Ammon's horn (tissue), 1 donor: Measurements from ENCODE around the gene SNAP91.
A peak's percentile ranks its signal among the peaks of the same experiment; 100 is the strongest.
"Not testable (repeated sequence)": the region's sequence is repeated elsewhere in the genome, so short reads cannot be mapped to it uniquely, and the experiment has no call there.

Experiments used
- DNase-seq: peaks from one replicate; pipeline ENCODE4 v3.0.0-alpha.2; 2016; ENCODE audit warnings: low spot score

The SNAP91 gene

GRCh38 chr6:83633149-83633548 lies 75.8 kb downstream of the SNAP91 start:
- no peak for DNase-seq

DNA sequence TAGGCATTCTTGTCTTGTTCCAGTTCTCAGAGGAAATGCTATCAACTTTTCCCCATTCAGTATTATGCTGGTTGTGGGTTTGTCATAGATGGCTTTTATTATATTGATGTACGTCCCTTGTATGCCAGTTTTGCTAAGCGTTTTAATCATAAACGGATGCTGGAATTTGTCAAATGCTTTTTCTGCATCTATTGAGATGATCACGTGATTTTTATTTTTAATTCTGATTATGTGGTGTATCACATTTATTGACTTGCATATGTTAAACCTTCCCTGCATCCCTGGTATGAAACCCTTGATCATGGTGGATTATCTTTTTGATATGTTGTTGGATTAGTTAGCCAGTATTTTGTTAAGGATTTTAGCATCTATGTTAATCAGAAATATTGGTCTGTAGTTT lies 79.0 kb downstream of the SNAP91 start:
- DNase-seq, result not testable (repeated sequence)

- DNase-seq, result peak; percentile 28
Observed at GRCh38 chr6:83615025-83615999, 93.6 kb downstream of the SNAP91 start.

DNA sequence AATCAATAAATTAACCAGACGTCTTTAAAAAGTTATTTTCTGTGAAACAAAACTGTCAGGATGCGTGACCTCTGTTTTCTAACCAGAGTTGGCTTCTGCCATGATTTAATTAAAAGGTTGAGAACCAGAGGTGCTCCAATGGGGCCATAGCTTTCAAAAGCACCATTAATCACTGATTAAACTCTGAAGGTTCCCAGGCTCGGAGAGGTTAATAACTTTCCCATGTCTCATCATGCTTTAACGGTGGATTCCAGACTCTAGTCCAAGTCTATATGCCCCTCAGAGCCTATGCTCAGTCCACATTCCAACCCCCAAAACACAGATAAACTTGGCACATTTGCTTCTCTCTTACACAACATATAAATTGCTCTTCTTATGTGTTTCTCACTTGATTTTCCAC lies 95.5 kb downstream of the SNAP91 start:
- DNase-seq, result no peak

- no peak for DNase-seq
Observed at GRCh38 chr6:83609248-83609647, 99.7 kb downstream of the SNAP91 start.

DNA sequence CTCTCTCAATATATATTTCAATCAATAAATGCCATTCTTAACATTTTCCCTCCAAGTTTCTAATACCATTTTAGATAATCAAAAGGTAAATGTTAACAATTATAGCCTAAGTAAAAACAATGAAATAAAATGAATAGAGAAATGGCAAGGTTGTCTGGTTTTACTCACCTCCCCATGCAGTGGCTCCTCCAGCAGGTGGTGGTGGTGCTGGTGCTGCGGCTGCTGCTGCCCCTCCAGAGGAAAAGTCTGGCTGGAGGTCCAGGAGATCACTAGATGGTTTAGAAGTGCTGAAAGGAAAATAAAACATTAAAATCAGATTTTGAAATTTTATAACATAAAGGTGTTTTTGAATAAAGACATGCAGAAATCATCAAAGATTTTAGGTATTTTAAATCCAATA lies 103.4 kb downstream of the SNAP91 start:
- no peak for DNase-seq

GRCh38 chr6:83603551-83603950 lies 105.3 kb downstream of the SNAP91 start:
- no peak for DNase-seq

- peak; percentile 60 for DNase-seq
Observed at GRCh38 chr6:83601119-83601518, 107.8 kb downstream of the SNAP91 start.

DNA sequence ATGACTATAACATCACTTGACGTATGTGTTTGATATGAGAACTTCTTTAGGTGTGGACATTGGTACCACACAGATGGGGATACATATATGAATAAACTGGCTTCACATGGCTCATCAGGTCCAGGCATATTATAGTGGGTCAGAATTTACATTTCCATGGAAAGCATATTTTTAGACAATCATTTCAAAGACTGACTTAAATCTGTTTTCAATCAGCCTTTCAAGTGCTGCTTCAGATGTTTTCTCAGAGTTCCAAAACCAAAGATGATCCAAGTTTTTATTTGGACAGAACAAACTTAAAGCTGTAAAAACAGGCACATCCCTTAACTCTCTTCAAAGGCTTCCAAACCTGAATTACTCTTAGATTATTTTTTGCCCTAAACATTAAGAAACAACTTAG lies 108.4 kb downstream of the SNAP91 start:
- no peak for DNase-seq

- no peak for DNase-seq
Observed at GRCh38 chr6:83597511-83597910, 111.4 kb downstream of the SNAP91 start.

GRCh38 chr6:83597051-83597450 lies 111.8 kb downstream of the SNAP91 start:
- peak; percentile 19 for DNase-seq

DNA sequence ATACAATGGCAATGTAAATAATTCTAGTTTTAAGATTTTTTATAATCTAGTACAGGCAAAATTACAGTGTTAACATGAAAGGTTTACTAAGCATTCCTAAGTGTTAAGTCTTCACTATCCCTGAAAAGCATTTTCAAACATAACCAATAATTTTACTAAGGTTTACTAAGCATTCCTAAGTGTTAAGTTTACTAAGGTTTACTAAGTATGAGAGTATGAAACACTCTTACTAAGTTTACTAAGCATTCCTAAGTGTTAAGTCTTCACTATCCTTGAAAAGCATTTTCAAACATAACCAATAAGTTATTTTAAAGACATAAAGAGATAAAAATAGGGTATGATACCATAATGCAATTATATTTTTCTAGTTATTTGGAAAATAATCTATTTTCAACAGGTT lies 114.0 kb downstream of the SNAP91 start:
- no peak for DNase-seq

DNA sequence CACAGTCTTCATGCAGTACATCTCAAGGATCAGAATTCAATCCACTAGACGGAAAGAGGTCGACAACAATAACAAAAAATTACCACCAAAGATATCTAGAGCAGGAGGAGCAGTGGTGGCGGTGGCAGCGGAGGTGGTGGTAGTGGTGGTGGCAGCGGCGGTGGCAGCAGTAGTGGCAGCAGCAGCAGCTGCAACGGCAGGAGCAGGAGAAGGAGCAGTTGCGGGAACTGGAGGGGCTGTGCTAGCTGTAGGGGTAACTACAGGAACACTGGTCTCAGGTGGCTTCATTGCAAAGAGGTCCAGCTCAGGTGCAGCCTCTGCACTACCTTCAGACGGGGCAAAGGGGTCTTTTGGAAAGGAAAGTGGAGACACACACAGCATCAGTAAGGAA lies 115.5 kb downstream of the SNAP91 start:
- DNase-seq, result no peak

DNA sequence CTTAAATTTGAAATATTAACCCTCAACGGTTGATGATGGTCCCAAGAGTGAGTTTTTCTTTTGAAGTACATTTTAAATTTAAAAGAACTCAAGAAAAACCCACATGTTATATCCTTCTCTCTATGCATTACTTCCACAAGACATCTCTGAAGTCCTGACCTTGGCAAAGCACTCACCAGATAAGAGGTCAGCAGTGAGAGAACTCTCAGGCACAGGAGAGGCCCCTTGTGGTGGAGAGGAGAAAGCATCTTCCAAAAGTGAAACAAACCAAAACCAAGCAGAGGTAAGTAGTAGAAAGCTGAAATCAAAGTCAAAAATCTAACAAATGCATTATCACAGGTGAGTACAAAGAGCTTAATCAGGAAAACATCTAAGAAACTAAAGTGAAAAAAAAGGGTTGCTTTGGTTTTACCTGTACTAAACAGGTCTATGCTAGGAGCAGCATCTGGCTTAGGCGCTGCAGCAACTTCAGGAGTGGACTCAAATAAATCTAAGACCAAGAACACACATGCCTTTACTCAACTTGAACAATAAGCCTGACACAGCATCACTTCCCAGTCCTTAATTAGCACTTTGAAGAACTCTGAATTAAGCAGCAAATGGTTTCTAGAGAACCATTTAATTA lies 116.0 kb downstream of the SNAP91 start:
- DNase-seq, result no peak

- no peak for DNase-seq
Observed at GRCh38 chr6:83590416-83590815, 118.5 kb downstream of the SNAP91 start.

GRCh38 chr6:83589076-83589475 lies 119.8 kb downstream of the SNAP91 start:
- DNase-seq, result no peak

DNA sequence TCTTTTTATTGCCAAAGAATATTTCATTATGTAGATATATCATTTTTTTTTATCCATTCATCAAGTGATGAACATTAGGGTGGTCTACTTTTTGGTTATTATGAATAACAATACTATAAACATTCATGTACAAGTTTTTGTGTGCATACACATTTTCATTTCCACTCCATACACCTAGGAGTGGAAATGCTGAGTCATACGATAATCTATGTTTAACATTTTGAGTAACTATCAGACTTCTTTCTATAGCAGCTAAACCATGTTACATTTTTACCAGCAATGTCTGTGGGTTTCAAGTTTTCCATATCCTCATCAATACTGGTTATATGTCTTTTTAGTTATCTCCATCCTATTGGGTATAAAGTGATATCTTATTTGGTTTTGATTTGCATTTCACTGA lies 130.8 kb downstream of the SNAP91 start:
- DNase-seq, result no peak

DNA sequence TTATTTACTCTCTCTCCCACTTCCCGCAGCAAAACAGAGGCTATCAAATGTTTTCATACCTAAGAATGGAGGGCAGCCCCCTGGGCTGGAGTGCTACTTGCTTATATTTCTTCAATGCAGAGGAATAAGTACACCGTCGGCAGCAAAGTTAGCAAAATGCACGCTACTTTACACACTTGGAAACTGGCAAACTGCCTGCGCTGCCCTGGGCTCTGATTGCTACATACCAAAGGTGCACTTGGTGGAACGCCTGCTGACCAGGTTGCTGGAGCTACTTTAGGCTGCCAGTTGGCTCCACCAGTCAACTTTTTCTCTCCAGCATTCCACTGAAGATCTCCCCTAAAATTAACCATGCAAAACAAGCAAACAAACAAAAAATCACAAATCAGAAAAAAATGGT lies 134.1 kb downstream of the SNAP91 start:
- DNase-seq, result no peak

- DNase-seq, result not testable (repeated sequence)
Observed at GRCh38 chr6:83571663-83572185, 137.2 kb downstream of the SNAP91 start.

- no peak for DNase-seq
Observed at GRCh38 chr6:83558975-83559374, 149.9 kb downstream of the SNAP91 start.

- DNase-seq, result no peak
Observed at GRCh38 chr6:83556871-83557270, 152.0 kb downstream of the SNAP91 start.

GRCh38 chr6:83551748-83552147 lies 157.2 kb downstream of the SNAP91 start:
- DNase-seq, result not testable (repeated sequence)

DNA sequence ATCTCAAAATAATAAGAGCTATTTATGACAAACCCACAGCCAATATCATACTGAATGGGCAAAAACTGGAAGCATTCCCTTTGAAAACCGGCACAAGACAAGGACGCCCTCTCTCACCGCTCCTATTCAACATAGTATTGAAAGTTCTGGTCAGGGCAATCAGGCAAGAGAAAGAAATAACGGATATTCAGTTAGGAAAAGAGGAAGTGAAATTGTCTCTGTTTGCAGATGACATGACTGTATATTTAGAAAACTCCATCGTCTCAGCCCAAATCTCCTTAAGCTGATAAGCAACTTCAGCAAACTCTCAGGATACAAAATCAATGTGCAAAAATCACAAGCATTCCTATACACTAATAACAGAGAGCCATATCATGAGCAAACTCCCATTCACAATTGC lies 158.4 kb downstream of the SNAP91 start:
- DNase-seq, result not testable (repeated sequence)
